Measurements from ENCODE around the gene CTNNBIP1. TPM values are rescaled to one million over a fixed set of nuclear protein-coding genes. Genes with fewer than 3 reads are reported as not detected.
"Not testable (repeated sequence)": the region's sequence is repeated elsewhere in the genome, so short reads cannot be mapped to it uniquely, and the experiment has no call there.

Gene CTNNBIP1
- total RNA-seq, 4 donors from 2014 or later: 13.3 to 42.6 (median 15.7) TPM

DNA sequence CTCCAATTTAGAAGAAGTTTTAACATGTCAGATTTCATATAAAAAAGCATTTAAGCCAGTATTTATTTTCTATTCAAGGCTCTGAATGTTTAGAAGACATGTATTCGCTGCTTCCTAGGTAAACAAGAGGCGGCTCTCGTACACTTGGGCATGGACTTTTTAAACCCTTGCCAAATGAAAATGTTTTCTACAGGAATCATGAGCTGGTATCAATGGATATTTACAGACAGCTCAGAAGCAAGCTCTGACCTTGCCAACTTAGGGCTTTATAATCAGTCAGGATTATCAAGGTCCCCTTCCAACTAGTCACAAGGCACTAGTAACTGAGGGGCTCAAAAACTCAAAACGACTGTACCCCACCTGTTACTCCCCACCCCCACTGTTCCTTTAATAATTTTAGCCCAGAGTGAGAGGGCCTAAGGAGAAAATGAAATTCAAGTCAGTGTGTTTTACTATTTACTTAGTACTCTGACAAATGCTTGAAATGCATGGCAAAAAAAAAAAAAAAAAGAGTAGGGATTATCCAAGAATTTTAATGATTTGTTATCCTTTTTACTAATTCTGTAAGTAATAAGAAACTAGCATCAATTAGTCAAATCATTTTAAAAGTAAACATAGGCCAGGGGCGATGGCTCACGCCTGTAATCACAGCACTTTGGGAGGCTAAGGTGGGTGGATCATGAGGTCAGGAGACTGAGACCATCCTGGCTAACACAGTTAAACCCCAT, 98.7 kb downstream of the CTNNBIP1 start:
- TF ChIP-seq, protein P1, sequence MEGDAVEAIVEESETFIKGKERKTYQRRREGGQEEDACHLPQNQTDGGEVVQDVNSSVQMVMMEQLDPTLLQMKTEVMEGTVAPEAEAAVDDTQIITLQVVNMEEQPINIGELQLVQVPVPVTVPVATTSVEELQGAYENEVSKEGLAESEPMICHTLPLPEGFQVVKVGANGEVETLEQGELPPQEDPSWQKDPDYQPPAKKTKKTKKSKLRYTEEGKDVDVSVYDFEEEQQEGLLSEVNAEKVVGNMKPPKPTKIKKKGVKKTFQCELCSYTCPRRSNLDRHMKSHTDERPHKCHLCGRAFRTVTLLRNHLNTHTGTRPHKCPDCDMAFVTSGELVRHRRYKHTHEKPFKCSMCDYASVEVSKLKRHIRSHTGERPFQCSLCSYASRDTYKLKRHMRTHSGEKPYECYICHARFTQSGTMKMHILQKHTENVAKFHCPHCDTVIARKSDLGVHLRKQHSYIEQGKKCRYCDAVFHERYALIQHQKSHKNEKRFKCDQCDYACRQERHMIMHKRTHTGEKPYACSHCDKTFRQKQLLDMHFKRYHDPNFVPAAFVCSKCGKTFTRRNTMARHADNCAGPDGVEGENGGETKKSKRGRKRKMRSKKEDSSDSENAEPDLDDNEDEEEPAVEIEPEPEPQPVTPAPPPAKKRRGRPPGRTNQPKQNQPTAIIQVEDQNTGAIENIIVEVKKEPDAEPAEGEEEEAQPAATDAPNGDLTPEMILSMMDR (IDR thresholded peaks at IDR 0.05): no peak
- no peak for ATAC-seq (ENCODE audit: low FRiP score)
- DNase-seq (ENCODE audit: low spot score): no peak

GRCh38 chr1:9809100-9809510, 101.0 kb downstream of the CTNNBIP1 start:
- TF ChIP-seq, protein P1 (IDR thresholded peaks at IDR 0.05): no peak
- DNase-seq (ENCODE audit: low spot score) (no peak), ATAC-seq (ENCODE audit: low FRiP score) (no peak)

- ATAC-seq (ENCODE audit: low FRiP score): no peak
- DNase-seq (ENCODE audit: low spot score): no peak
- TF ChIP-seq, protein P1 (IDR thresholded peaks at IDR 0.05): no peak
Measured at GRCh38 chr1:9808459-9808858, 101.6 kb downstream of the CTNNBIP1 start.

DNA sequence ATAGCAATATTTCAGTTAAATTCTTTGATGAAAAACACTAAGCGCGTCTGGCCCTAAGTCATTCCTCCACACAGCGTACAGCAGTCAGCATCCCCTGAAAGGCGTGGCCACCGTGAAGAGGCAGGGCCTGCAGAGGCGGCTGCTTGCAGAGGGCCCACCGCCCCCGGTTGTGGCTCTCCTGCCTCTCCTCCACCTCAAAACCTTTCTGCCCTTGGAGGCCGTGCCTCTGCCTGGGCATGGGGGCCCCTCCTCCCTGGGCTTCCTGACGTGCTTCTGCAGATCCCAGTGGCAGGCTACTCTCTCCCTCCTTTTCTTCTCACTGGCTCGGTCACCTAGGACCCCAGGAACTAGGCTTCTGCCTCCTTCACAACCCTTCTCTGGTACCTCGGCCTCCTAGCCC, 102.5 kb downstream of the CTNNBIP1 start:
- ATAC-seq (ENCODE audit: low FRiP score) (no peak), DNase-seq (ENCODE audit: low spot score) (no peak)
- TF ChIP-seq, protein P1 (IDR thresholded peaks at IDR 0.05): no peak

- DNase-seq (ENCODE audit: low spot score); ATAC-seq (ENCODE audit: low FRiP score): not testable (repeated sequence)
Measured at GRCh38 chr1:9805972-9806371, 104.1 kb downstream of the CTNNBIP1 start.

- no peak for ATAC-seq (ENCODE audit: low FRiP score)
- TF ChIP-seq, protein P1 (IDR thresholded peaks at IDR 0.05): no peak
- DNase-seq (ENCODE audit: low spot score): no peak
Measured at GRCh38 chr1:9805006-9805508, 105.0 kb downstream of the CTNNBIP1 start.

- not testable (repeated sequence) for ATAC-seq (ENCODE audit: low FRiP score); DNase-seq (ENCODE audit: low spot score)
Measured at GRCh38 chr1:9803003-9803918, 106.8 kb downstream of the CTNNBIP1 start.

All from omental fat pad (tissue), 4 donors.